Omental fat pad (tissue), 4 donors: ENCODE data around the gene IL11RA. TPM values are rescaled to one million over a fixed set of nuclear protein-coding genes. Genes with fewer than 3 reads are reported as not detected.

ENCODE experiments used
- ATAC-seq: fragments of 150-250 bp; one replicate; pipeline ENCODE4 v1.9.1; 2016; ENCODE audit warnings: mild to moderate bottlenecking, moderate library complexity; ENCODE audit not compliant: low FRiP score
- DNase-seq: peaks from one replicate; pipeline ENCODE4 v3.0.0-alpha.2; 2019; ENCODE audit warnings: low spot score
- total RNA-seq, 4 donors: library from RNA; depleted of rRNA; stranded (reverse); fragments of >200 nt; gene quantifications; one replicate each; pipeline ENCODE4 v1.1.0, GENCODE V29; 2016
- TF ChIP-seq, protein P1 (sequence below), 3 donors: fragments of 450-650 bp; IDR thresholded peaks; one replicate each; pipeline ENCODE4 v1.5.1; 2016 to 2017; ENCODE audit warnings: antibody characterized with exemption in 3 of 3, mild to moderate bottlenecking in 3 of 3, moderate library complexity in 2 of 3

Gene IL11RA
- total RNA-seq, 4 donors from 2014 or later = 13.3 to 49.3 (median 23.1) TPM

DNA sequence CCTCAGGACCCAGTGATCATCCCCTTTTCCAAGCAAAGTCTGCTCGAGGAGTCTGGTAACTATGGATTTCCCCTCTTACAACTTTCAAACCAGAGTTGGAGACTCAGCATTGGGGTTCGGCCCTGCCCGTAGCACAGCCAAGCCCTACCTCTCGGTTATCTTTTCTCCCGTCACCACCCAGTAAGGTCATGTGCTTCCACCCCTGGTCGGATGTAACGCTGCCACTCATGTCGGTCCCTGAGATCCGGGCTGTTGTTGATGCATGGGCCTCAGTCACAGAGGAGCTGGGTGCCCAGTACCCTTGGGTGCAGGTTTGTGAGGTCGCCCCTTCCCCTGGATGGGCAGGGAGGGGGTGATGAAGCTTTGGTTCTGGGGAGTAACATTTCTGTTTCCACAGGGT, 4.3 kb upstream of the IL11RA start:
- ATAC-seq (no peak), DNase-seq (no peak)
- TF ChIP-seq, protein P1, sequence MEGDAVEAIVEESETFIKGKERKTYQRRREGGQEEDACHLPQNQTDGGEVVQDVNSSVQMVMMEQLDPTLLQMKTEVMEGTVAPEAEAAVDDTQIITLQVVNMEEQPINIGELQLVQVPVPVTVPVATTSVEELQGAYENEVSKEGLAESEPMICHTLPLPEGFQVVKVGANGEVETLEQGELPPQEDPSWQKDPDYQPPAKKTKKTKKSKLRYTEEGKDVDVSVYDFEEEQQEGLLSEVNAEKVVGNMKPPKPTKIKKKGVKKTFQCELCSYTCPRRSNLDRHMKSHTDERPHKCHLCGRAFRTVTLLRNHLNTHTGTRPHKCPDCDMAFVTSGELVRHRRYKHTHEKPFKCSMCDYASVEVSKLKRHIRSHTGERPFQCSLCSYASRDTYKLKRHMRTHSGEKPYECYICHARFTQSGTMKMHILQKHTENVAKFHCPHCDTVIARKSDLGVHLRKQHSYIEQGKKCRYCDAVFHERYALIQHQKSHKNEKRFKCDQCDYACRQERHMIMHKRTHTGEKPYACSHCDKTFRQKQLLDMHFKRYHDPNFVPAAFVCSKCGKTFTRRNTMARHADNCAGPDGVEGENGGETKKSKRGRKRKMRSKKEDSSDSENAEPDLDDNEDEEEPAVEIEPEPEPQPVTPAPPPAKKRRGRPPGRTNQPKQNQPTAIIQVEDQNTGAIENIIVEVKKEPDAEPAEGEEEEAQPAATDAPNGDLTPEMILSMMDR (IDR thresholded peaks at IDR 0.05) = no peak

- no peak for ATAC-seq
Measured at GRCh38 chr9:34648673-34649072, 3.3 kb upstream of the IL11RA start.

GRCh38 chr9:34650816-34651215, 1.2 kb upstream of the IL11RA start:
- TF ChIP-seq, protein P1 (IDR thresholded peaks at IDR 0.05) = no peak
- ATAC-seq (no peak), DNase-seq (no peak)

More at GRCh38 chr9:34648673-34649072, 3.3 kb upstream of the IL11RA start:
- no peak for DNase-seq
- TF ChIP-seq, protein P1 (IDR thresholded peaks at IDR 0.05) = no peak

DNA sequence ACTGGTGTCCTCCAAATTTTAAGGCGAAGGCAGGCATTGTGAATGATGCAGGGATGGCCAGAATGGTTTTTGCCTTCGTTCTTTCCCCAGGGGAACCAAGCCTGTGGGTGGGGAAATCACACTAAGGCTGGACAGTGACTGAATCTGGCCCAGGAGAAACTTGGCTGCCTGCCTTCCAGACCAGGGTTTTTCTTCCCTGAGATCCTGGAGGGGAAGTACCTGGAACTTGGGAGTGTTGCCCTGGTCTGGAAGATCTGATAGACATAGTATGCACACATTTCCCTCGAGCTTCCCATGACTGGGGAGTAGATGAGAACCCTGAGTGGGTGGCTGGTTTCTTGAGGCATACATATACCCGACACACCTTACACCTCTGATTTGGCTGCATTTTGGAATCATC, 664 bp upstream of the IL11RA start:
- DNase-seq (no peak), ATAC-seq (peak; percentile 12)
- TF ChIP-seq, protein P1 (IDR thresholded peaks at IDR 0.05) = no peak

DNA sequence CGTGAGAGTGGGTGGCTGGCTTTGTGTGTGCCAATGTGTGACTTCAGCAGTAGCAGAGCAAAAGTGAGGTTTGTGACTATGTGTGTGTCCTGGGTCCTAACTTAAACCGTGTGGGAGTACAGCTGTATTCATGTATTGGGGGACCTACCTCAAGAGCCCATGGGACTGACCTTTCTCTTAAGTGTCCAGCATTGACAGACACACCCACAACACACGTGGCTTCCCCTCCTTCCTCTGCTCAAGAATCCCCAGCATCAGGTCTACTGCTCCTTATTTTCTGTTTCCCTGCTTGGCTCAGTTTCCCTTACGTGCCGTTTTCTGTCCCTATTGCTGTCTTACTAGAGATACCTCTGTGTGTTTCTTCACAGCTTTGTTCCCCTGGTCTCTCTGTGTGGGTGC, 616 bp downstream of the IL11RA start:
- TF ChIP-seq, protein P1 (IDR thresholded peaks at IDR 0.05) = no peak
- no peak for DNase-seq
- no peak for ATAC-seq

DNA sequence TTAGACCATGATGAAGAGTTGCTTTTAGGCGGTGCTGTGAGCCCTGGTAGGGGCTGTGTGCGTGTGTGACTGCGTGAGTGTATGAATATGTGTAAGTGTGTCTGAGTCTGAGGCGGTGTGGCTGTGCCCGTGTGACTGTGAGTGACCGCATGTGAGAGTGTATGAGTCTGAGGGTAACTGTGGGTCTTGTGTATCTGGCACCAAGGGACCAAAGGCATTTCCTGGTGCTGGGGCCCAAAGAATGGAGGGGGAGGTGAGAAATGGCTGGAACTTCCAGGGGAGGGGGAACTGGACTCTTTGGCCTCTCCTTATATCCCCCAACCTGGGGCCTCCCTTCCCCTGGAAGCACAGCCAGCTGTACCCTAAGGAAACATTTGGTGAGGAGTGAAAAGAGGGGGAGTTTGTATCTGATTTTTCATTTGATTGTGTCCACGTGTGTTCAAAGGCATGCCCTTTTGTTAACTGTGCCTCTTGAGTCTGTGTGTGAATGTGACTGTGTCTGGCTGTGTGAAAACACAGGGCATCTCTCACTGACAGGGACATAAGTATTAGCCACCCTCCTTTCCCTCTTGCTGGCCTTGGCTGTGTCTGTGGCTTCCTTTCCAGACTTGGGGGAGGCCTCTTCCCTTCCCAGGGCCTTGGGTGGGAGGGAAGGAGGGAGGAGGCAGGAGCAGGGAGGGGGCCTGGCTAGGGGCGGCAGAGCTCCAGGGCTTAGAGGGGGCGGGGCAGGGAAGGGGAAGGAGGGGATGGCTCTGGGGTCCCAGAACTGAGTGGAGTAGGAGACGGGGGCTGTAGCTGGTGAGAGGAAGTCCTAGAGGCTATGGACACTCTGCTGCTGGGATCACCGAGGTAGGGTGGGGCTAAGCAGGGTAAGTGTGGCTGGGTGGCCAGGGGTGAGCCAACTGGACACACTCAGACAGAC, 1.4 kb downstream of the IL11RA start:
- DNase-seq = no peak
- ATAC-seq = no peak
- TF ChIP-seq, protein P1 (IDR thresholded peaks at IDR 0.05) = no peak
